ENCODE measurements around the gene MAD2L2.
A peak's percentile ranks its signal among the peaks of the same experiment; 100 is the strongest.

MAD2L2 gene

DNA sequence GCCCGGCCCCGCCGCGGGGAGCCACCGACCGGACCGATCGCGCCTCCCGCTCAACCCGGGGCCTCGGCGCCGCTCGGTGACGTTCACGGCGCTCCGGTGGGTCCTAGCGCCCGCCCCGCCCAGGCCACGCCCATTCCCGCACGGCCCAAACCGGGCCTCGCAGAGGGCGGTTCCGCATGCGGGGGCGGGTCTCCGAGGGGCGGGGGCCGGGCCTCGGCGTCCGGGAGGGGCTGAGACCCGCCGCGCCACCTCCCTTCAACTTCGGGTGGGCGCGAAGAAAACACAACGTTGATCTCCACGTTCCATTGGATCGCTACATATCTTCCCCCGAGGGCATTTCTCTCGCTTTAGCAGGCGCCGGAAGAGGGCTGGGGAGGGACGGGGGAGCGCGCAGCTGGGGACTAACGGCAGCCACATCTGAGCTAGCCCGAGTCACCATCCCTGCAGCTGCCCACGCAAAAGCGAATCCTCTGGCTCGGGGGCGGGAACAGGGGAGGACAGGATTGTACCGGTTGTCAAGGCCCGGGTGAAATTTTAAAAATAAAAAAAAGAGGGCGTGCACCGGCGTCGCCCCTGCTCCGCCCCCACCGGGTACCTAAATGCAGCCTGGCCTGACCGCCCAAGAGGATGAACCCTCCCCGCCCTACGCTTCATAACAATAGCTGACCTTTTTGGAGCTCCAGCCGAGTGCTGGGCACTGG lies at the start of gene MAD2L2:
Gene MAD2L2, minus strand, starts transcription at position 78 of the 701 bp plus-strand sequence. CDS start 547 bp downstream, outside the sequence.
- peak; percentile 95 for DNase-seq

DNA sequence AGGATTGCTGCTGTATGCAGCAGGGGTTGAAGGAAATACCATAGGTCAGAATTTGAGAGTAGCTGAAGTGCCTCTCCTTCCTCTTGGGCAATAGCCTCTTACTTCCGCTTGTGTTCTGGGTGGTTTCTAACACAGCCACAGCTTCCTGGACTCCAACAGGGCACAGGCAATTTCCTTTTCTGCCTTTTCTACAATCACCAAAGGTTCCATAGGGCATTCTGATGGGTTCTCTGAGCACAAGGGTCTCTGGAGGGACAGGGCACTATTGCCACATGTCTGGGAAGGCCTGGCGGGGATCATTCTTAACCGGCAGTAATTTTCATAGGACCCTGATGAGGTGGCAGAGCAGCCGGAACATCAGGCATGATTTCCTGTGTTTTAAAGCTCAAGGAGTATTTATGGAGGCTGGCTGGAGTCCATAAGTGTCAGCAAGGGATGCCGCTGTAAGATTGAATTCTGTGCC lies 49.5 kb upstream of the MAD2L2 start:
- DNase-seq = no peak

DNA sequence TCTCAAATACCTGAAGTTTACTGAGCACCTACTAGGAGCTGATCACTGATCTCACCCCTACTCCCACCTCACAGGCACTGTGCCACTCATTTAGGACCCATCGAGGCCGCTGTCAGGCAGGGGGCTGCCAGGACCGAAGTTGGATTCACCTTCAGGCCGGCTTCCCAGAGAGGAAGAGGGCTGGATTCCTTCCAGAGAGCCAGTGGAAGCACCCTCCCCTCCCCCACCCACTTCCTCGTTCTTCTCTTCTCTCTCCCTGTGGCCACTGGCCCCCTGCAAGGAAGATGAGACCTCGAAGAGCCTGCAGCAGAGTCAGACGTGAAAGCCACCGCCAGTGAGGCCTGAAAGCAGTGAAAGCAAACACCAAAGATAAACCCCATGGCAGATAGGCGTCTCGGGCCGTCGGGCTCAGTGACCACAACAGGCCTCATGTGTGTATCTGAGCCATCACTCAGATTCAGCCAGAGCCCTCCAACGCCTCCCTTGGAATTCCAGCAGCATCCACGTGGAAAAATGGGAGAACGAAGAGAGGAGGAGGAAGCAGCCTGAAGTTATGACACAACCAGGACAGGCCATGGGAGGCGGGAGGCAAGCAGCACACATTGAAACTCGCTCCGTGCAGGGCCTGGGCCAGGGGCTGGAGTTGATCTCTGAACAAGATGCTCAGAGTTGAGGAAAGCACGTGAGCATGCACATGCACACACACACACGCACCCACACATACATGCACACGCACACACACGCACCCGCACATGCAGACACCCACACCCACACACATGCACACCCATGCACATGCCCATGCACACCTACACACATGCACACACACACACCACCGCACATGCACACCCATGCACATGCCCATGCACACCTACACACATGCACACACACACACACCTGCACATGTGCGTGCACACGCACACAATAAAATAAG lies 48.8 kb upstream of the MAD2L2 start:
- no peak for DNase-seq

DNA sequence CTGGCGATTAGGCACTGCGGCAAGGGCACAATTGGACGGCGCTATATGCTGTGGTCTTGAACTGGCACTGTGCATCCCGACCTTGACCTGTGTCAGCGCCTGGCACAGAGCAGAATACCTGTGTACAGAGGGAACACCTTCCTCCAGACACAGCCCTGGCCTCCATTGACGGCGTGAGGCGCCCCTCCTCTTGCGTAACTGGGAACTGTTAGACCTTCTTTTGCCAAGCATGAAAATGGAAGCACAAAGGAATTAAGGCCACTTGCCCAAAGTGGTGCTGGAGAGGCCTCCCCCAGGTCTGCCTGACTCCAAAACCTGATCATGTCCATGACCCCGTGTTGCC lies 48.2 kb upstream of the MAD2L2 start:
- DNase-seq = no peak

DNA sequence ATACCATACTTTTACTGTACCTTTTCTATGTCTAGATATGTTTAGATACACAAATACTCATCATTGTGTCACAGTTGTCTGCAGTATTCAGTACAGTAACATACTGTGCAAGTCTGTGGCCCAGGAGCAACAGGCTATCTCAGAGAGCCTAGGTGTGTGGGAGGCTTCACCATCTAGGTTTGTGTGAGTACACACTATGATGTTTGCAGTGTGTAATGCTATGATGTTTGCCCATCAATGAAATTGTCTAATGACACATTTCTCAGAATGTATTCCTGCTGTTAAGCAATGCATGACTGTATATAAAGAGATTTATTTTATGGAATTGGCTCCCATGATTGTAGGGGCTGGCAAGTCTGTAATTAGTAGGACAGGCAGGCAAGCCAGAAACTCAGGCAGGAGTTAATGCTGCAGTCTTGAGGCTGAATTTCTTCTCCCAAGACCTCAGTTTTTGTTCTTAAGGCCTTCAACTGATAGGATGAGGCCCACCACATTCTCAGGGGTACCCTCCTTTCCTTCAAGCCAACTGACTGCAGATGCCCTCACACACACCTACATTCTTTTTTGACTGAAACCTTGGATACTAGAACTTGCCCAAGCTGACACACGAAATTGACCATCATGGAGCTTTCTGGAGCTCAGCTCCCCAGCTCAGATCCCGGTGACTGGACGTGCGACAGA lies 47.3 kb upstream of the MAD2L2 start:
- DNase-seq = no peak

DNA sequence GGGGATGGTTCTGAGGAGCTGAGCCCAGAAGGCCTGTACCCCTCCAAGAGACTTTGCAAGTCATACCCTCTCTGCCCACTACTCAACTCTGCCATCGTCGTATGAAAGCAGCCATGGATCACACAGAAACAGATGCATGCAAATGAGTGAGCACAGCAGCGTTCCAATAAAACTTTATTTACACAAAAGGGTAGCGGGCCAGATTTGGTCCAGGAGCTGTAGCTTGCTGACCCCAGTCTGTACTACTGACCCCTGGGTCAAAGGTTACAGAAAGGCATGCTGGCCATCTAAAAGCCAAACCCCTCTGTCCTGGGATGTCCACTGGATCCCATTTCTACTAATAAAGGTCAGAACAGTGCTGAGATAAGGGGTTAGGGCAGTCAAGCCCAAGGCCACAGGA lies 46.2 kb upstream of the MAD2L2 start:
- DNase-seq = no peak

DNA sequence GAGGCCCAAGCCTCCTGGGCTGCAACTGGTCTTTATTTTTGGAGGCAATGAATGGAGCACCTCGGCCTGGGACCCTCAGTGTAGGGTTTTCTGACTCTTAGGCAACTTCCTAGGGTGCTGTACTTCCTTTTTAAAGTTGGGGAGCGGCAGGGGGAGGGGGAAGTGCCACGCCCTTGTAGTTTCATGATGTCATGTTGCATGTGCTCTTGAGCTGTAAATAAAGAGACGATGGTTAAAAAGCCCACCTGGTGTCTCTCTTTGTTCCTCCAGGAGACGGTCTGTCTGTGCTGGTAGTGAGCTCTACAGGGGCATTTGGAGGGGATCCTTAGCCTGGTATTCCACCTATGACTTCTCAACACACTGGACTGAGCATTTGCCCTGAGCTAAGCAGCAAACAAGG lies 44.7 kb upstream of the MAD2L2 start:
- DNase-seq = no peak

DNA sequence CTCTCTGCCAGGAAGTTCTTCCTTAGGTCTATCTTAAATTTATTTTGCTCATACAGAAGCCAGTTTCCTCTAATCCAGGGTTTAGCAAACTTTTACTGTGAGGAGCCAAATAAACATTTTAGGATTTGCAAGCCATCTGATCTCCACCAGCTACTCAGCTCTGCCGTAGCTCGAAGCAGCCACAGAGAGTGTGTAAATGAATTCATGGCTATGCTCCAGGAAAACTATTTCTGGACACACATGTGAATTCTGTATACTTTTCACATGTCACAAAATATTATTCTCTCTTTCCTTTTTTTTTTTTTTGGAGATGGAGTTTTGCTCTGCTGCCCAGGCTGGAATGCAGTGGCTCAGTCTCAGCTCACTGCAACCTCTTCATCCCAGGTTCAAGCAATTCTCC lies 41.6 kb upstream of the MAD2L2 start:
- no peak for DNase-seq

DNA sequence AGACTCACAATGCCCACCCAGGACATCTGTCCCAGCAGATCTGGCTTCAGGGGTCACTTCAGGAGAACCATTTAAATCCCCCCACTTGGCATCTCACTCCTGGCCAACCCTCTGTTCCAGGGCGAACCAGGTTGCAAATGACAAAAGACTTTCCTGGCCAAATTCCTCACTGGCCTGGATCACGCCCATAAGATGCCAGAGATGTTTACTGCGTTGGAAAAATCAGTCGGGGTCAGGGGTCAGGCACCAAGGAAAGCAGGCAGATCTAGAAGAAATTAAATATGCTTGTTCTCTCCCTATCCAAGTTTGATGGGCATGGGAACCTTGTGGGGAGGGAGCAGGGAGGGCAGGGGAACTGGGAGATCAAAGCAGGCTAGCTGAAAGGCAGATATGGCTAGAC lies 40.4 kb upstream of the MAD2L2 start:
- no peak for DNase-seq

DNA sequence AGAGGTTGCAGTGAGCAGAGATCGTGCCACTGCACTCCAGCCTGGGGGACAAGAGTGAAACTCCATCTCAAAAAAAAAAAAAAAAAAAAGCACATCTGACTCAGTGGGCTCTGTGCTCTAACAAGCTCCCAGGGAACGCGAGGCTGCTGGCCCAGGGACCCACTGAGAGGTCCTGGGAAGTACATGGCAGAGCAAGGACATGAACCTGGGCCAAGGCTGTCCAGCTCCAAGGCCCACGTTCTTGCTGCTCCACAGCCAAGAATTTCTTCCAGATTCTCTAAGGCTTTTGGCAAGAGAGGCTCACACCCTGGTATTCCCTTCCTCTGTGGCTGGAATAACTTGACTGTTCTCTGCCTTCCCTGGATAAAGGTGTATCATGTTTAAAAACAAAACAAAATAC lies 39.6 kb upstream of the MAD2L2 start:
- DNase-seq = no peak

DNA sequence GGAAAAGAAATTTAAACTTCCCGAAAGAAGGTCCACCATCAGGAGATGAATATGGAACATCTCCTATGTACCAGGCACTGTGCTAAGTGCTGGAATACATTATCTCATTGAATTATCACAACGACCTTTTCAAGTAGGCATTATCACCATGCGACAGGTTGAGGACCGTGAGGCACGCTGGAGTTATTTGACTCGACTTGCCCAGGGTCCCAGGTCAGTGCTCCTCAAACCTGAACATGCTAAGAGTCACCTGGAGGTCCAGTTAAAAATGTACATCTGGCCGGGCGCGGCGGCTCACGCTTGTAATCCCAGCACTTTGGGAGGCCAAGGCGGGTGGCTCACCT lies 39.1 kb upstream of the MAD2L2 start:
- no peak for DNase-seq

DNA sequence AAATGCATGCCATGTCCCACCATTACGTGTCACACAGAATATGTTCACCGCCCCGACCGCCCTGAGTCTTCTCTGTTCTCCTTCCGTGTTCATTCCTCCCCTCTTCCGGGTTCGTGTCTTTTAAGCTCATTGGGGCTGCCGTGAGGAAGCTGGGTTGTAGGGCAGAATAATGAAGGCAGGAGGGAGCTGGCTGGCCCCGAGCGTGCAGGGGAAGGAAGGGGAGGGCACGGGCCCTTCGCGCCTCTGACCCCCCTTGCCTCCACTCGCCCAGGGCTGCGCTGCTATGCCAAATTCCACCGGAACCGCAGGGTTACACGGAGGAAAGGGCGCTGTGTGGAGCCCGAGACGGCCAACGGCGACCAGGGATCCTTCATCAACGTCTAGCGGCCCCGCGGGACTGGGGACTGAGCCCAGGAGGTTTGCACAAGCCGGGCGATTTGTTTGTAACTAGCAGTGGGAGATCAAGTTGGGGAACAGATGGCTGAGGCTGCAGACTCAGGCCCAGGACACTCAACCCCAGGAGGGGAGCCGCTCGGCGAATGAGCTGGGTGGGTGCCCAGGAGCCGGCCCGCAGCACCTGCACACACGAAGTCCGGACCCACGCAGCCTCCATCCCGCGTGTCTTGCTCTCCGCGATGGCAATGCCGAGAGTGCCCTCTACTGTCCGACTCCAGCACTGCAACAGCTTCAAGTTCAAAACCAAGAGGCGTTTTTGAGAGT lies 38.5 kb upstream of the MAD2L2 start:
- peak; percentile 94 for DNase-seq

DNA sequence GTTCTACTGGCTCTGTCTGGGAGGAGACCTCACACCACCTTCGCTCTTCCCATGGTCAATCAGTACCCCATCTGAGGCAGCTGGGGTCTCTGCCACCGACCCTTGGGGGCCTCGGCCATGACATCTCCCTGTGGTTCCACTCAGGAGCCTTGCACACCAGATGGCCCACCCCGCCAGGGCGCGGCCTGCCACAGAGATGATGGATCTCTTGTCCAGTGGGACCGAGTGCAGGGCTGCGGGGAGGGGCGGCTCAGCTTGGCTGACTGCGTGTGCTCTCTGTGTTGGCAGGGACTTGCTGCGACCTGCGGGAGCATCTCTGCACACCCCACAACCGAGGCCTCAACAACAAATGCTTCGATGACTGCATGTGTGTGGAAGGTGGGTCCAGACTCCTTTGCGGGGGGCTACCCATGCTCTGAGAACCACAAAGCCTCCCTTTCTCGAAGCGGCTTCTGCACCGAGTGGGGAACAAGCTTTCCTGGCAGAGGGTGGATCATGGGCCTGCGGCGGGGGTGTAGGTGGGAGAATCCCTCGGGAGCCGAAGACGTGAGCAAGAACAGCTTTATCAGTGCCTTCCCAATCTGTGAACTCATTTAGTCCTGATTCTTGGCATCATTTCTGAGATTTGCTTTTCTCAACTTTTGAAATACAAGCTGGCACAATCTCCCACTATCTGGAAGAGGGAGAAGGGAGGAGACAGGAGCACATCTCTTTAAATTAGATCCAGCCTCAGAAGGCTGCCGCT lies 34.1 kb upstream of the MAD2L2 start:
- no peak for DNase-seq

DNA sequence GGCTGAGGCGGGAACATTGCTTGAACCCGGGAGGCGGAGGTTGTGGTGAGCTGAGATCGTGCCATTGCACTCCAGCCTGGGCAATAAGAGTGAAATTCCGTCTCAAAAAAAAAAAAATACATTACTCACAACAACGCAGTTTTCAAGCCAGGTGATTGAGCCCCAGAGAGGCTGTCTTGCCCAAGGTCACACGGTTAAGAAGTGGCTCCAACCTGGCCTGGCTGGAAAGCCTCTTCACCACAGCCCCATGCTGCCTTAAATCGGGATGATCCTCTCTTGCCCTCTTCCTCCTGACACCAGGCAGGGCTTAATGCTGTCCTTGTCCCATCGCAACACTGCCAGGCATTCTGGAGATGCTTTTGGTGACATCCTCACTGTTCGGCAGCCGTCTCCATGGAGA lies 32.1 kb upstream of the MAD2L2 start:
- DNase-seq = no peak

DNA sequence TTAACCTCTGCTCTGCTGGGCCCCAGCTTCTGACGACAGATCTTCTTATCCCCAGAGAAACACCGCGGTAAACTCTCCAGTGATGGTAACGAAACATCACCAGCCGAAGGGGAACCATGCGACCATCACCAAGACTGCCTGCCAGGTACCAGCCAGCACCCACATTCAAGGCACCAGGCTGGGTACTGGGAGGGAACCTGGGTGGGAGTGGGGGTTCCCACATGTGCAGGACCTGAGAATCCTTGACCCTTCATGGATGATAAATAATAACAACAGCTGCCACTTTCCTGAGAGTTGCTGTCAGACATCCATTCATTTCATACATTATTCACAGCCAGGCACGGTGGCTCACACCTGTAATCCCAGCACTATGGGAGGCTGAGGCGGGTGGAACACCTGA lies 31.3 kb upstream of the MAD2L2 start:
- no peak for DNase-seq

DNA sequence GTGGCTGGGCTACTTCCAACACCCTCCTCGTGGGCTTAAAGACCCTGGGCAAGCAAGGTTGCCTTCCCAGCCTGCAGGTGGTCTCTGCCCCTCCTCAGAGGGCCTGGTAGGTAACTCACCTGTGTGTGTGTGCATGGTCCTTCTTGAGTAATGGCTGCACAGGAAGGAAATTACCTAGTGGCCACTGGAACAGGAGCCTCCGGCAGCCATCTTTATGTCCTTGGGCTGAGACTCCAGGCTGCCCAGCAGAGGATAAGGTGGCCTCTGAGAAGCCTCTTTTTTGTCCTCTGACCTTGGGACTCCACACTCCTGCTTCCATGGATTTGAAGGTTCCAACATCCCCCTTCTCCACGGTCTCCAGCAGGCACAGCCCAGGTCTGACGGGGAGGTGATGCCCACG lies 30.5 kb upstream of the MAD2L2 start:
- no peak for DNase-seq

DNA sequence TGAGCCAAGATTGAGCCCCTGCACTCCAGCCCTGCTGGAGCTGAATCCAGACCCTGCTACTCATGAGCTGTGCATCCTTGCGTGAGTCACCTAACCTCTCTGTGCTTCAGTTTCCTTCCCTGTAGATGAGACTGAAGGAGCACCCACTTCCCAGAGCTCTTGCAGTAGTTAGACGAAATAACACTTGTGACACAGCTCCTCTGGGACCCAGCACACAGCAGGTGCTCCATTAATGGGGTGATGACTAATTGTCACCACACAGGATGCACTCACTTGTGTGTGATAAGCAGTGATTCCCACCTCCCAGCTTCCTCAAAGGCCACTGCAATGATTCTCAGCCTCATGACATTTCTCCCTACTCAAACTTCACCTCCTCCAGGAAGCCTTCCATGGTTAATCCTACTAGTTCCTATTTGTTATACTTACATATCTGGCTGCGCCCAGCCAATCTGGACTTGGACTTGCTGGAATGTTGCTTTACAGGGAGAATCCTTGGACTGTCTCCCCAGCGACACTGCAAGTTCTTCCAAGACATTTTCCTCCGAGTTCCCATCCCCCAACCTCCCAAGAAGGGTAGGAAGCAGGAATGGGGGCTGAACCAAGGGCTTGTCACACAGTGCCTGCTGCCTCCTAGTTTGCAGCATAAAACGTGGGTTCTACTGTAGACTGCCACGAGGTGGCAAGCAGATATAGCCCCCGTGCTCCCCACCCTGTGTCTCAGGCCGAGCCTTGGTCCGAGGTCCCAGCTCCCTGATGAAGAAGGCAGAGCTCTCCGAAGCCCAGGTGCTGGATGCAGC lies 27.8 kb upstream of the MAD2L2 start:
- no peak for DNase-seq

DNA sequence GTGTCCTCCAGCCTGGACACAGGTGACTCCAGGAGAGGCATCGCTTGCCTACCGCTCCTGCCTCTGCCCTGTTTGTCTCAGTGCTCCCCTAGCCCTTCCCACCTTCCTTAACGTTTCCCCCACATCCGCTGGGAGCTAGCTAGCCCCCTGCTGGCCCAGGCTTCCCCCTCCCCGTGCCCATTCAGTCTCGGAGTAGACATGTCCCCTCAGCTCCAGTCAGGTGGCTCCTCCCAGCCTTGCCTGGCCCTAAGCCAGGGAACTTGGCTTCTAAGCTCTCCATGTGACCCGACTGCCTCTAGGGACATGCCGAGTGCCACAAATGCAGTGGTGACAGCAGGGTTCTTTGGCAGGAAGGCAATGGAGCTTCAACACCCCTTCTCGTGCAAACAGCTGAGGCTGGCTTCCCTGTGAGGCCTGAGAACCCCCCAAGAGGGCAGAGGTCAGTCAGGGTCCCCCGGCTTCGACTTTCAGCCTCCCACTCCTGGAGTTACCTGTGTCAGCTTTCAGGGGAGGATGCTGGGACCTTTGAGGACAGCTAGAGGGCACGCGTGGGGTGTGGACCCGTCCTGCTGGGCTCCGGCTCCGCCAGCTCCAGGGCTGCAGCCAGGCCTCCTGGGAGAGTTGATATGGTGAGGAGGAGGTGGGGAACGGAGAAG lies 26.8 kb upstream of the MAD2L2 start:
- no peak for DNase-seq

DNA sequence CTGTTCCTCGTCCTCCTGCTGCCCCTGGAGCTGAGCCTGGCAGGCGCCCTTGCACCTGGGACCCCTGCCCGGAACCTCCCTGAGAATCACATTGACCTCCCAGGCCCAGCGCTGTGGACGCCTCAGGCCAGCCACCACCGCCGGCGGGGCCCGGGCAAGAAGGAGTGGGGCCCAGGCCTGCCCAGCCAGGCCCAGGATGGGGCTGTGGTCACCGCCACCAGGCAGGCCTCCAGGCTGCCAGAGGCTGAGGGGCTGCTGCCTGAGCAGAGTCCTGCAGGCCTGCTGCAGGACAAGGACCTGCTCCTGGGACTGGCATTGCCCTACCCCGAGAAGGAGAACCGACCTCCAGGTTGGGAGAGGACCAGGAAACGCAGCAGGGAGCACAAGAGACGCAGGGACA lies 25.3 kb upstream of the MAD2L2 start:
- no peak for DNase-seq

DNA sequence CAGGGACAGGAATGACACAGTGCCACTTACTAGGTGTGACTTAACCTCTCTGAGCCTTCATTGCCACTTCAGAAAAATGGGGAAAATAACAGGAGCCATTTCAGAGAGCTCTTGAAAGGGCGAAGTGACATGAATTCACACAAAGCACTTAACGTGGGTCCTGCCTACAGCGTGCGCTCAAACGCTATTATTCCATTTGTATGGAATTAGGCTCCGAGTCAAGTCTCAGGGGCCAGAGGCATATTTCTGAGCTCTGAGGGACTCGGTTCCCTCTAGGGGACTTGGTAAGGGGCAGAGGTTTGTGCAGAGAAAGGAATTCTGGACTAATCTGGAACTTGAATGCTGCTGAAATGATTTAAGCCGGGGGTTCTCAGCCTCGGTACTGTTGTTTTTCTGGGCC lies 24.6 kb upstream of the MAD2L2 start:
- DNase-seq = no peak

All from activated CD8-positive, alpha-beta memory T cell treated with anti-CD3 and anti-CD28 coated beads, Interleukin-2, amount 50 U/mL, for 48 hours (primary cell).